ENCODE data around the gene CENPO. TPM values are rescaled to one million over a fixed set of nuclear protein-coding genes. Genes with fewer than 3 reads are reported as not detected.

Gene CENPO
- total RNA-seq, 2 donors from 2014 or later, result 27.3 to 40.3 TPM

GRCh38 chr2:24788816-24789215 is 4.4 kb upstream of the CENPO start:
- no peak for DNase-seq
- WGBS, 2 experiments (ENCODE audit: insufficient coverage in 1 of 2, insufficient read length in 1 of 2), result 91 to 93% methylated on average over 3 of the region's 3 CpGs
- no peak overlapping the region for H3K4me3 ChIP-seq (ENCODE audit: low read length)
- peaks cover 7% of the 10 kb centered on the region for H3K36me3 ChIP-seq (ENCODE audit: control insufficient read depth, insufficient read depth, low read length)
- H3K4me1 Mint-ChIP-seq, result peaks cover 22% of the 10 kb centered on the region
- H3K27me3 Mint-ChIP-seq (ENCODE audit: insufficient read depth), result peaks cover 2% of the 10 kb centered on the region
- H3K4me1 ChIP-seq (ENCODE audit: control insufficient read depth, insufficient read depth, low read length), result no peaks in the 10 kb centered on the region
- no peak overlapping the region for H3K9ac ChIP-seq (ENCODE audit: extremely low read depth, low read length, poor library complexity, severe bottlenecking)
- peaks cover 15% of the 10 kb centered on the region for H3K36me3 Mint-ChIP-seq (ENCODE audit: low read depth)
- H3K9me3 ChIP-seq (ENCODE audit: control insufficient read depth, low read length), result no peaks in the 10 kb centered on the region
- TF ChIP-seq, protein P1, sequence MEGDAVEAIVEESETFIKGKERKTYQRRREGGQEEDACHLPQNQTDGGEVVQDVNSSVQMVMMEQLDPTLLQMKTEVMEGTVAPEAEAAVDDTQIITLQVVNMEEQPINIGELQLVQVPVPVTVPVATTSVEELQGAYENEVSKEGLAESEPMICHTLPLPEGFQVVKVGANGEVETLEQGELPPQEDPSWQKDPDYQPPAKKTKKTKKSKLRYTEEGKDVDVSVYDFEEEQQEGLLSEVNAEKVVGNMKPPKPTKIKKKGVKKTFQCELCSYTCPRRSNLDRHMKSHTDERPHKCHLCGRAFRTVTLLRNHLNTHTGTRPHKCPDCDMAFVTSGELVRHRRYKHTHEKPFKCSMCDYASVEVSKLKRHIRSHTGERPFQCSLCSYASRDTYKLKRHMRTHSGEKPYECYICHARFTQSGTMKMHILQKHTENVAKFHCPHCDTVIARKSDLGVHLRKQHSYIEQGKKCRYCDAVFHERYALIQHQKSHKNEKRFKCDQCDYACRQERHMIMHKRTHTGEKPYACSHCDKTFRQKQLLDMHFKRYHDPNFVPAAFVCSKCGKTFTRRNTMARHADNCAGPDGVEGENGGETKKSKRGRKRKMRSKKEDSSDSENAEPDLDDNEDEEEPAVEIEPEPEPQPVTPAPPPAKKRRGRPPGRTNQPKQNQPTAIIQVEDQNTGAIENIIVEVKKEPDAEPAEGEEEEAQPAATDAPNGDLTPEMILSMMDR (conservative IDR thresholded peaks at IDR 0.05), result no peak
- no peak overlapping the region for H3K4me3 Mint-ChIP-seq
- no peak overlapping the region for H3K27ac Mint-ChIP-seq
- peaks cover 2% of the 10 kb centered on the region for H3K9me3 Mint-ChIP-seq
- no peaks in the 10 kb centered on the region for H3K27me3 ChIP-seq (ENCODE audit: control insufficient read depth, insufficient read depth, low read length, poor library complexity, severe bottlenecking)
- H3K27ac ChIP-seq (ENCODE audit: low read depth, low read length), result no peak overlapping the region

- TF ChIP-seq, protein P1 (conservative IDR thresholded peaks at IDR 0.05), result no peak
- H3K27ac ChIP-seq (ENCODE audit: low read depth, low read length), result no peak overlapping the region
- H3K9ac ChIP-seq (ENCODE audit: extremely low read depth, low read length, poor library complexity, severe bottlenecking), result no peak overlapping the region
- 90 to 95% methylated on average over 4 to 5 of the region's 5 CpGs for WGBS, 2 experiments (ENCODE audit: insufficient coverage in 1 of 2, insufficient read length in 1 of 2)
- peak; percentile 52 for DNase-seq
- H3K4me1 ChIP-seq (ENCODE audit: control insufficient read depth, insufficient read depth, low read length), result no peaks in the 10 kb centered on the region
- H3K4me3 ChIP-seq (ENCODE audit: low read length), result peak overlapping the region; percentile 93
- H3K4me3 Mint-ChIP-seq, result no peak overlapping the region
- no peaks in the 10 kb centered on the region for H3K9me3 ChIP-seq (ENCODE audit: control insufficient read depth, low read length)
- H3K27ac Mint-ChIP-seq, result peak overlapping the region; percentile 61
- H3K9me3 Mint-ChIP-seq, result no peaks in the 10 kb centered on the region
- no peaks in the 10 kb centered on the region for H3K27me3 ChIP-seq (ENCODE audit: control insufficient read depth, insufficient read depth, low read length, poor library complexity, severe bottlenecking)
- no peaks in the 10 kb centered on the region for H3K27me3 Mint-ChIP-seq (ENCODE audit: insufficient read depth)
- H3K36me3 Mint-ChIP-seq (ENCODE audit: low read depth), result peaks cover 21% of the 10 kb centered on the region
- H3K4me1 Mint-ChIP-seq, result peaks cover 29% of the 10 kb centered on the region
- peaks cover 20% of the 10 kb centered on the region for H3K36me3 ChIP-seq (ENCODE audit: control insufficient read depth, insufficient read depth, low read length)
These were observed 1.8 kb upstream of the CENPO start for GRCh38 chr2:24791452-24791851.

DNA sequence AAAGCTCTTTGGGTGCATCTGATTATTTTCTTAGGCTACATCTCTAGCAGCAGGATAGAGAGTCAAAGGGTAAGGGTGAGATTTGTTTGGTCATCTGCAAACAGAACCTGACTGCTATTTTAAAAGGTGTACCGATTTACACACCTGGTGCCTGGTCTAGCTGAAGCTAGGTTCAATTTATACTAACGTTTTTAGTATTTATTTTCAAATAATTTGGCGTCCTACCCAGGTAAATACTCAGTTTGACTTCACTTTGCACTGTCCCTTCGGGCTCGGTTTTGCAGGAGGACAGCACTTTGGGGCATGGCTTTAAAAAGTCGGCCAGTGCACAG is 717 bp upstream of the CENPO start:
- H3K9me3 ChIP-seq (ENCODE audit: control insufficient read depth, low read length), result peaks cover under 1% of the 10 kb centered on the region
- peaks cover 32% of the 10 kb centered on the region for H3K36me3 Mint-ChIP-seq (ENCODE audit: low read depth)
- peak overlapping the region; percentile 87 for H3K9ac ChIP-seq (ENCODE audit: extremely low read depth, low read length, poor library complexity, severe bottlenecking)
- DNase-seq, result no peak
- WGBS, 2 experiments (ENCODE audit: insufficient coverage in 1 of 2, insufficient read length in 1 of 2), result 0 to 3% methylated on average over 4 to 6 of the region's 6 CpGs
- peak overlapping the region; percentile 100 for H3K27ac Mint-ChIP-seq
- H3K4me1 Mint-ChIP-seq, result peaks cover 33% of the 10 kb centered on the region
- H3K27me3 Mint-ChIP-seq (ENCODE audit: insufficient read depth), result no peaks in the 10 kb centered on the region
- no peaks in the 10 kb centered on the region for H3K9me3 Mint-ChIP-seq
- H3K4me3 Mint-ChIP-seq, result peak overlapping the region; percentile 97
- peaks cover 29% of the 10 kb centered on the region for H3K36me3 ChIP-seq (ENCODE audit: control insufficient read depth, insufficient read depth, low read length)
- TF ChIP-seq, protein P1 (conservative IDR thresholded peaks at IDR 0.05), result no peak
- no peaks in the 10 kb centered on the region for H3K27me3 ChIP-seq (ENCODE audit: control insufficient read depth, insufficient read depth, low read length, poor library complexity, severe bottlenecking)
- peak overlapping the region; percentile 93 for H3K4me3 ChIP-seq (ENCODE audit: low read length)
- no peak overlapping the region for H3K27ac ChIP-seq (ENCODE audit: low read depth, low read length)
- H3K4me1 ChIP-seq (ENCODE audit: control insufficient read depth, insufficient read depth, low read length), result no peaks in the 10 kb centered on the region
